ENCODE measurements around the gene CYP27B1. TPM values are rescaled to one million over a fixed set of nuclear protein-coding genes. Genes with fewer than 3 reads are reported as not detected.

The CYP27B1 gene
- total RNA-seq: 1 to 10 TPM; 2.4 to 2.6 TPM

- Mint-ChIP-seq H3K27ac (no peak within 1 kb of the TSS), H3K9me3 (no peaks in the 10 kb centered on the region), H3K4me3 (peak within 1 kb of the TSS; percentile 89), H3K27me3 (peaks cover 11% of the 10 kb centered on the region), H3K4me1 (peaks cover 23% of the 10 kb centered on the region), H3K36me3 (peaks cover 7% of the 10 kb centered on the region)
- POLR2A ChIA-PET: interaction anchor here (1.5 to 4.3 kb wide), 4 partner anchors 10 to 25 kb away, joined by 3 to 20 read pairs (median 4); partner anchors contain the start of gene MARCHF9
- ATAC-seq (ENCODE audit: low read depth) (no peak), DNase-seq (no peak)
Measured at GRCh38 chr12:57766464-57767304, at the start of gene CYP27B1. CYP27B1 (minus strand) TSS chr12:57767078; CDS start chr12:57767041, 37 bp downstream.

GRCh38 chr12:57816001-57816854 is 49.4 kb upstream of the CYP27B1 start:
- Mint-ChIP-seq H3K4me1 (no peaks in the 10 kb centered on the region), H3K9me3 (no peaks in the 10 kb centered on the region), H3K27me3 (no peaks in the 10 kb centered on the region), H3K36me3 (peaks cover 7% of the 10 kb centered on the region), H3K4me3 (no peak overlapping the region), H3K27ac (no peak overlapping the region)
- DNase-seq (no peak), ATAC-seq (ENCODE audit: low read depth) (no peak)
- POLR2A ChIA-PET: no interaction called here

- Mint-ChIP-seq H3K4me3 (no peak overlapping the region), H3K4me1 (no peaks in the 10 kb centered on the region), H3K27ac (no peak overlapping the region), H3K36me3 (peaks cover 7% of the 10 kb centered on the region), H3K27me3 (no peaks in the 10 kb centered on the region), H3K9me3 (no peaks in the 10 kb centered on the region)
- POLR2A ChIA-PET: no interaction called here
- ATAC-seq (ENCODE audit: low read depth) (no peak), DNase-seq (no peak)
Measured at GRCh38 chr12:57815177-57816000, 48.5 kb upstream of the CYP27B1 start.

- no peak for DNase-seq
- ATAC-seq (ENCODE audit: low read depth): no peak
- H3K4me1 Mint-ChIP-seq: no peaks in the 10 kb centered on the region
- H3K36me3 Mint-ChIP-seq: peaks cover 7% of the 10 kb centered on the region
- no peak overlapping the region for H3K27ac Mint-ChIP-seq
- H3K4me3 Mint-ChIP-seq: no peak overlapping the region
- H3K27me3 Mint-ChIP-seq: no peaks in the 10 kb centered on the region
- no peaks in the 10 kb centered on the region for H3K9me3 Mint-ChIP-seq
- POLR2A ChIA-PET: no interaction called here
Measured at GRCh38 chr12:57813971-57814772, 47.3 kb upstream of the CYP27B1 start.

- POLR2A ChIA-PET: interaction anchor here (0.6 kb wide), 1 partner anchor 100 kb away, joined by 4 read pairs; no protein-coding TSS in a partner anchor
- Mint-ChIP-seq H3K27me3 (no peaks in the 10 kb centered on the region), H3K9me3 (no peaks in the 10 kb centered on the region), H3K27ac (no peak overlapping the region), H3K36me3 (no peaks in the 10 kb centered on the region), H3K4me3 (no peak overlapping the region), H3K4me1 (no peaks in the 10 kb centered on the region)
- no peak for DNase-seq
- ATAC-seq (ENCODE audit: low read depth): no peak
Measured at GRCh38 chr12:57813111-57813970, 46.5 kb upstream of the CYP27B1 start.

- Mint-ChIP-seq H3K27me3 (no peaks in the 10 kb centered on the region), H3K9me3 (no peaks in the 10 kb centered on the region), H3K36me3 (no peaks in the 10 kb centered on the region), H3K27ac (no peak overlapping the region), H3K4me1 (no peaks in the 10 kb centered on the region), H3K4me3 (no peak overlapping the region)
- DNase-seq (no peak), ATAC-seq (ENCODE audit: low read depth) (no peak)
- POLR2A ChIA-PET: no interaction called here
Measured at GRCh38 chr12:57811028-57811755, 44.3 kb upstream of the CYP27B1 start.

GRCh38 chr12:57810450-57810849 is 43.6 kb upstream of the CYP27B1 start:
- Mint-ChIP-seq H3K27me3 (no peaks in the 10 kb centered on the region), H3K4me1 (no peaks in the 10 kb centered on the region), H3K4me3 (no peak overlapping the region), H3K36me3 (no peaks in the 10 kb centered on the region), H3K27ac (no peak overlapping the region), H3K9me3 (no peaks in the 10 kb centered on the region)
- POLR2A ChIA-PET: no interaction called here
- DNase-seq: no peak
- ATAC-seq (ENCODE audit: low read depth): no peak

- DNase-seq: no peak
- no peak overlapping the region for H3K27ac Mint-ChIP-seq
- H3K36me3 Mint-ChIP-seq: no peaks in the 10 kb centered on the region
- no peaks in the 10 kb centered on the region for H3K4me1 Mint-ChIP-seq
- POLR2A ChIA-PET: no interaction called here
- no peak overlapping the region for H3K4me3 Mint-ChIP-seq
- H3K27me3 Mint-ChIP-seq: no peaks in the 10 kb centered on the region
- no peak for ATAC-seq (ENCODE audit: low read depth)
- no peaks in the 10 kb centered on the region for H3K9me3 Mint-ChIP-seq
Measured at GRCh38 chr12:57809425-57809824, 42.5 kb upstream of the CYP27B1 start.

- ATAC-seq (ENCODE audit: low read depth) (no peak), DNase-seq (no peak)
- Mint-ChIP-seq H3K4me1 (no peaks in the 10 kb centered on the region), H3K9me3 (no peaks in the 10 kb centered on the region), H3K4me3 (no peak overlapping the region), H3K27ac (no peak overlapping the region), H3K27me3 (no peaks in the 10 kb centered on the region), H3K36me3 (no peaks in the 10 kb centered on the region)
- POLR2A ChIA-PET: no interaction called here
Measured at GRCh38 chr12:57808351-57808750, 41.5 kb upstream of the CYP27B1 start.

- ATAC-seq (ENCODE audit: low read depth) (no peak), DNase-seq (no peak)
- Mint-ChIP-seq H3K27ac (no peak overlapping the region), H3K9me3 (no peaks in the 10 kb centered on the region), H3K36me3 (no peaks in the 10 kb centered on the region), H3K4me1 (no peaks in the 10 kb centered on the region), H3K27me3 (no peaks in the 10 kb centered on the region), H3K4me3 (no peak overlapping the region)
- POLR2A ChIA-PET: no interaction called here
Measured at GRCh38 chr12:57807285-57807684, 40.4 kb upstream of the CYP27B1 start.

- Mint-ChIP-seq H3K27me3 (no peaks in the 10 kb centered on the region), H3K36me3 (no peaks in the 10 kb centered on the region), H3K4me3 (no peak overlapping the region), H3K4me1 (no peaks in the 10 kb centered on the region), H3K9me3 (no peaks in the 10 kb centered on the region), H3K27ac (no peak overlapping the region)
- DNase-seq (no peak), ATAC-seq (ENCODE audit: low read depth) (no peak)
- POLR2A ChIA-PET: no interaction called here
Measured at GRCh38 chr12:57806677-57807076, 39.8 kb upstream of the CYP27B1 start.

All from activated naive CD8-positive, alpha-beta T cell treated with anti-CD3 and anti-CD28 coated beads, Interleukin-2, amount 10 ng/mL, durations not matched to agents 7 days and 5 days (primary cell).